ENCODE results near the gene IGFBP3. TPM values are rescaled to one million over a fixed set of nuclear protein-coding genes. Genes with fewer than 3 reads are reported as not detected.

The IGFBP3 gene
- total and polyA plus RNA-seq, 2 of the 13 experiments (the other 11 are each of a cell fraction or from before 2014, with no cell fraction given) = 57.5 TPM; not detected in 1

DNA sequence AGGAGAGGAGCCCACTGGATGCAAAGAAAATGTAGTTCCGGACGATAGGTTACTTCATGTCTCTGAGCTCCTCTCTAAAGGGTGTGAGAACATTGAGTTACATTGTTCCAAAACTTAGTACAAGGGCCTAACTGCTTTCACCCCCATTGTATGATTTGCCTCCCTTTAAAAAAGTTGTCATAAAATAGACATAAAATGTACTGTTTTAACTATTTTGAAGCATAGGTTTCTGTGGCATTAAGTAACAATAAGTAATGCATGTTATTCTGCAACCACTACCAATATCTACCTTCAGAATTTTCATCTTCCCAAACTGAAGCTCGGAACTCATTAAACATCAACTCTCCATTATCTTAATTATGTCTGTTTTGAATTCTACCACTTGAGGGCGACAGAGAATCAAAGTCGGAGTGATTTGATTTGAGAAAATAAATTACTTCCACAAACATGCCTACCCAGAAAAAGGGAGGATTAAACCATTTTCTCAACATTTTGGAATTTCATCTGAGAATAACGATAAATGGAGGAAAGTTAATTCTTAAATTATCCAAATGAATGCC lies 30.1 kb downstream of the IGFBP3 start (continued):
- no peak for TF ChIP-seq YEATS2 (CRISPR knock-in tag; IDR thresholded peaks at IDR 0.05; ENCODE audit: borderline replicate concordance)
- no peak for TF ChIP-seq ZNF678 (CRISPR knock-in tag; IDR thresholded peaks at IDR 0.05)
- peak in 1 of 2 experiments; percentile 45; a peak in 2 of 4 replicates for TF ChIP-seq KLF16 (CRISPR knock-in tag; IDR thresholded peaks at IDR 0.05)
- TF ChIP-seq ZMAT3 (CRISPR knock-in tag; conservative IDR thresholded peaks at IDR 0.05) = no peak
- TF ChIP-seq, protein P1, sequence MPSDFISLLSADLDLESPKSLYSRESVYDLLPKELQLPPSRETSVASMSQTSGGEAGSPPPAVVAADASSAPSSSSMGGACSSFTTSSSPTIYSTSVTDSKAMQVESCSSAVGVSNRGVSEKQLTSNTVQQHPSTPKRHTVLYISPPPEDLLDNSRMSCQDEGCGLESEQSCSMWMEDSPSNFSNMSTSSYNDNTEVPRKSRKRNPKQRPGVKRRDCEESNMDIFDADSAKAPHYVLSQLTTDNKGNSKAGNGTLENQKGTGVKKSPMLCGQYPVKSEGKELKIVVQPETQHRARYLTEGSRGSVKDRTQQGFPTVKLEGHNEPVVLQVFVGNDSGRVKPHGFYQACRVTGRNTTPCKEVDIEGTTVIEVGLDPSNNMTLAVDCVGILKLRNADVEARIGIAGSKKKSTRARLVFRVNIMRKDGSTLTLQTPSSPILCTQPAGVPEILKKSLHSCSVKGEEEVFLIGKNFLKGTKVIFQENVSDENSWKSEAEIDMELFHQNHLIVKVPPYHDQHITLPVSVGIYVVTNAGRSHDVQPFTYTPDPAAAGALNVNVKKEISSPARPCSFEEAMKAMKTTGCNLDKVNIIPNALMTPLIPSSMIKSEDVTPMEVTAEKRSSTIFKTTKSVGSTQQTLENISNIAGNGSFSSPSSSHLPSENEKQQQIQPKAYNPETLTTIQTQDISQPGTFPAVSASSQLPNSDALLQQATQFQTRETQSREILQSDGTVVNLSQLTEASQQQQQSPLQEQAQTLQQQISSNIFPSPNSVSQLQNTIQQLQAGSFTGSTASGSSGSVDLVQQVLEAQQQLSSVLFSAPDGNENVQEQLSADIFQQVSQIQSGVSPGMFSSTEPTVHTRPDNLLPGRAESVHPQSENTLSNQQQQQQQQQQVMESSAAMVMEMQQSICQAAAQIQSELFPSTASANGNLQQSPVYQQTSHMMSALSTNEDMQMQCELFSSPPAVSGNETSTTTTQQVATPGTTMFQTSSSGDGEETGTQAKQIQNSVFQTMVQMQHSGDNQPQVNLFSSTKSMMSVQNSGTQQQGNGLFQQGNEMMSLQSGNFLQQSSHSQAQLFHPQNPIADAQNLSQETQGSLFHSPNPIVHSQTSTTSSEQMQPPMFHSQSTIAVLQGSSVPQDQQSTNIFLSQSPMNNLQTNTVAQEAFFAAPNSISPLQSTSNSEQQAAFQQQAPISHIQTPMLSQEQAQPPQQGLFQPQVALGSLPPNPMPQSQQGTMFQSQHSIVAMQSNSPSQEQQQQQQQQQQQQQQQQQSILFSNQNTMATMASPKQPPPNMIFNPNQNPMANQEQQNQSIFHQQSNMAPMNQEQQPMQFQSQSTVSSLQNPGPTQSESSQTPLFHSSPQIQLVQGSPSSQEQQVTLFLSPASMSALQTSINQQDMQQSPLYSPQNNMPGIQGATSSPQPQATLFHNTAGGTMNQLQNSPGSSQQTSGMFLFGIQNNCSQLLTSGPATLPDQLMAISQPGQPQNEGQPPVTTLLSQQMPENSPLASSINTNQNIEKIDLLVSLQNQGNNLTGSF (CRISPR knock-in tag; IDR thresholded peaks at IDR 0.05) = no peak
- TF ChIP-seq SRSF1 (optimal IDR thresholded peaks at IDR 0.05; ENCODE audit: low read depth, low read length) = no peak
- TF ChIP-seq JUNB (CRISPR knock-in tag; IDR thresholded peaks at IDR 0.05; ENCODE audit: borderline replicate concordance) = no peak
- TF ChIP-seq ZFX (CRISPR knock-in tag; IDR thresholded peaks at IDR 0.05; ENCODE audit: low read depth) = no peak
- TF ChIP-seq, protein P2, sequence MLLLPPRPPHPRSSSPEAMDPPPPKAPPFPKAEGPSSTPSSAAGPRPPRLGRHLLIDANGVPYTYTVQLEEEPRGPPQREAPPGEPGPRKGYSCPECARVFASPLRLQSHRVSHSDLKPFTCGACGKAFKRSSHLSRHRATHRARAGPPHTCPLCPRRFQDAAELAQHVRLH (CRISPR knock-in tag; IDR thresholded peaks at IDR 0.05; ENCODE audit: borderline replicate concordance, low read depth) = no peak
- no peak for TF ChIP-seq IKZF1 (IDR thresholded peaks at IDR 0.05)
- TF ChIP-seq, protein P3, sequence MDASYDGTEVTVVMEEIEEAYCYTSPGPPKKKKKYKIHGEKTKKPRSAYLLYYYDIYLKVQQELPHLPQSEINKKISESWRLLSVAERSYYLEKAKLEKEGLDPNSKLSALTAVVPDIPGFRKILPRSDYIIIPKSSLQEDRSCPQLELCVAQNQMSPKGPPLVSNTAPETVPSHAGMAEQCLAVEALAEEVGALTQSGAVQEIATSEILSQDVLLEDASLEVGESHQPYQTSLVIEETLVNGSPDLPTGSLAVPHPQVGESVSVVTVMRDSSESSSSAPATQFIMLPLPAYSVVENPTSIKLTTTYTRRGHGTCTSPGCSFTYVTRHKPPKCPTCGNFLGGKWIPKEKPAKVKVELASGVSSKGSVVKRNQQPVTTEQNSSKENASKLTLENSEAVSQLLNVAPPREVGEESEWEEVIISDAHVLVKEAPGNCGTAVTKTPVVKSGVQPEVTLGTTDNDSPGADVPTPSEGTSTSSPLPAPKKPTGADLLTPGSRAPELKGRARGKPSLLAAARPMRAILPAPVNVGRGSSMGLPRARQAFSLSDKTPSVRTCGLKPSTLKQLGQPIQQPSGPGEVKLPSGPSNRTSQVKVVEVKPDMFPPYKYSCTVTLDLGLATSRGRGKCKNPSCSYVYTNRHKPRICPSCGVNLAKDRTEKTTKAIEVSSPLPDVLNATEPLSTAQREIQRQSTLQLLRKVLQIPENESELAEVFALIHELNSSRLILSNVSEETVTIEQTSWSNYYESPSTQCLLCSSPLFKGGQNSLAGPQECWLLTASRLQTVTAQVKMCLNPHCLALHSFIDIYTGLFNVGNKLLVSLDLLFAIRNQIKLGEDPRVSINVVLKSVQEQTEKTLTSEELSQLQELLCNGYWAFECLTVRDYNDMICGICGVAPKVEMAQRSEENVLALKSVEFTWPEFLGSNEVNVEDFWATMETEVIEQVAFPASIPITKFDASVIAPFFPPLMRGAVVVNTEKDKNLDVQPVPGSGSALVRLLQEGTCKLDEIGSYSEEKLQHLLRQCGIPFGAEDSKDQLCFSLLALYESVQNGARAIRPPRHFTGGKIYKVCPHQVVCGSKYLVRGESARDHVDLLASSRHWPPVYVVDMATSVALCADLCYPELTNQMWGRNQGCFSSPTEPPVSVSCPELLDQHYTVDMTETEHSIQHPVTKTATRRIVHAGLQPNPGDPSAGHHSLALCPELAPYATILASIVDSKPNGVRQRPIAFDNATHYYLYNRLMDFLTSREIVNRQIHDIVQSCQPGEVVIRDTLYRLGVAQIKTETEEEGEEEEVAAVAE (CRISPR knock-in tag; IDR thresholded peaks at IDR 0.05; ENCODE audit: borderline replicate concordance) = no peak
- no peak for TF ChIP-seq FOXO1 (CRISPR knock-in tag; IDR thresholded peaks at IDR 0.05)
- no peak for TF ChIP-seq RFX1 (IDR thresholded peaks at IDR 0.05)
- no peak for TF ChIP-seq EP300 (IDR thresholded peaks at IDR 0.05; ENCODE audit: low read depth in 2 of 2, low read length in 2 of 2)
- TF ChIP-seq EP300 (CRISPR knock-in tag; IDR thresholded peaks at IDR 0.05; ENCODE audit: borderline replicate concordance) = no peak
- TF ChIP-seq EEA1 (CRISPR knock-in tag; IDR thresholded peaks at IDR 0.05; ENCODE audit: borderline replicate concordance) = no peak
- no peak for TF ChIP-seq ZNF629 (CRISPR knock-in tag; conservative IDR thresholded peaks at IDR 0.05)
- TF ChIP-seq ESRRA (CRISPR knock-in tag; IDR thresholded peaks at IDR 0.05; ENCODE audit: low read depth) = 0 out of 2 replicates have a peak, but pooled peaks have one; percentile 57
- TF ChIP-seq ZNF468 (CRISPR knock-in tag; IDR thresholded peaks at IDR 0.05) = no peak
- no peak for TF ChIP-seq HMG20A (CRISPR knock-in tag; IDR thresholded peaks at IDR 0.05; ENCODE audit: borderline replicate concordance)
- no peak for TF ChIP-seq WIZ (CRISPR knock-in tag; IDR thresholded peaks at IDR 0.05)
- no peak for TF ChIP-seq NCOR1 (IDR thresholded peaks at IDR 0.05; ENCODE audit: borderline replicate concordance, low read length)

Data from HepG2 (cell line).